ENCODE measurements around the gene SLCO1C1.

DNA sequence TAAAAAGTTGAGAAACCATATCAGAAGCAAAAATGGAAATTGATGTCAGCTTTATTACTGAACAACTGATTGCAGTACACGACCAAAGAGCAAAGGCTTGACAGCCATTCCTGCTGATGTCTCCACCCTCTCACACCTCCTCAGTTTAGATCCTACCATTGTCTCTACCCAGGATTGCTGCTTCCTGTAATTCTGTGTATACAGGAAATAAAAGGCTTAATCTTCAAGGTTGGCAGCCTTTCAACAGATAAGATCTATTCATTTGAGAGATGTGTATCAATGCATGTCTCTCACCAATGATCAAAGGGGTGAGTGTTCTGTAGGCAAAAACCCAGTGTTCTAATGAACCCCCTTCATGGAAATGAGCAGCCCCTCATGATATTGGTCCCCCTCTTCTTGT is 27.0 kb downstream of the SLCO1C1 start:
- TF ChIP-seq, protein P1, sequence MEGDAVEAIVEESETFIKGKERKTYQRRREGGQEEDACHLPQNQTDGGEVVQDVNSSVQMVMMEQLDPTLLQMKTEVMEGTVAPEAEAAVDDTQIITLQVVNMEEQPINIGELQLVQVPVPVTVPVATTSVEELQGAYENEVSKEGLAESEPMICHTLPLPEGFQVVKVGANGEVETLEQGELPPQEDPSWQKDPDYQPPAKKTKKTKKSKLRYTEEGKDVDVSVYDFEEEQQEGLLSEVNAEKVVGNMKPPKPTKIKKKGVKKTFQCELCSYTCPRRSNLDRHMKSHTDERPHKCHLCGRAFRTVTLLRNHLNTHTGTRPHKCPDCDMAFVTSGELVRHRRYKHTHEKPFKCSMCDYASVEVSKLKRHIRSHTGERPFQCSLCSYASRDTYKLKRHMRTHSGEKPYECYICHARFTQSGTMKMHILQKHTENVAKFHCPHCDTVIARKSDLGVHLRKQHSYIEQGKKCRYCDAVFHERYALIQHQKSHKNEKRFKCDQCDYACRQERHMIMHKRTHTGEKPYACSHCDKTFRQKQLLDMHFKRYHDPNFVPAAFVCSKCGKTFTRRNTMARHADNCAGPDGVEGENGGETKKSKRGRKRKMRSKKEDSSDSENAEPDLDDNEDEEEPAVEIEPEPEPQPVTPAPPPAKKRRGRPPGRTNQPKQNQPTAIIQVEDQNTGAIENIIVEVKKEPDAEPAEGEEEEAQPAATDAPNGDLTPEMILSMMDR (conservative IDR thresholded peaks at IDR 0.05): no peak
- TF ChIP-seq ZFX (IDR thresholded peaks at IDR 0.05): no peak

All from C4-2B (cell line).